HL-60 (cell line): ENCODE results near the gene CTNNA3.

Experiments
- CTCF ChIP-seq: IDR thresholded peaks from one replicate; pipeline ENCODE4 v1.5.1; 2011; ENCODE audit warnings: low read length, control low read depth, inconsistent platforms; ENCODE audit not compliant: insufficient read depth
- POLR2AphosphoS5 ChIP-seq: IDR thresholded peaks from 2 replicates; pipeline ENCODE4 v1.6.1; 2012; ENCODE audit warnings: low read depth
- REST ChIP-seq: IDR thresholded peaks from 2 replicates; pipeline ENCODE4 v1.6.1; 2012; ENCODE audit warnings: low read depth; ENCODE audit not compliant: insufficient replicate concordance

- no peak for TF ChIP-seq CTCF
- TF ChIP-seq POLR2AphosphoS5 = no peak
- no peak for TF ChIP-seq REST
Measured at GRCh38 chr10:67087135-67087425, 608.9 kb downstream of the CTNNA3 start.
